ENCODE results near the gene TRMT1.

Gene TRMT1

GRCh38 chr19:13087295-13087694, 29.2 kb downstream of the TRMT1 start:
- Histone ChIP-seq H3K27ac (ENCODE audit: poor library complexity, severe bottlenecking) (no peak overlapping the region), H3K9me3 (ENCODE audit: severe bottlenecking) (no peaks in the 10 kb centered on the region), H3K4me1 (ENCODE audit: insufficient read depth, poor library complexity, severe bottlenecking) (no peaks in the 10 kb centered on the region), H3K27me3 (ENCODE audit: insufficient read depth, poor library complexity, severe bottlenecking) (no peaks in the 10 kb centered on the region), H3K4me3 (ENCODE audit: severe bottlenecking) (no peak overlapping the region), H3K36me3 (ENCODE audit: low read depth) (peaks cover 3% of the 10 kb centered on the region; the same call in 1 of the 2 replicates)
- ATAC-seq (ENCODE audit: low read depth) (no peak), DNase-seq (ENCODE audit: low spot score) (no peak)
- no peak for TF ChIP-seq CTCF (IDR thresholded peaks at IDR 0.05; ENCODE audit: poor library complexity, severe bottlenecking)

GRCh38 chr19:13086341-13086740, 30.2 kb downstream of the TRMT1 start:
- peaks cover 7% of the 10 kb centered on the region; the same call in 1 of the 2 replicates for H3K36me3 ChIP-seq (ENCODE audit: low read depth)
- H3K9me3 ChIP-seq (ENCODE audit: severe bottlenecking): no peaks in the 10 kb centered on the region
- no peak for TF ChIP-seq CTCF (IDR thresholded peaks at IDR 0.05; ENCODE audit: poor library complexity, severe bottlenecking)
- H3K4me1 ChIP-seq (ENCODE audit: insufficient read depth, poor library complexity, severe bottlenecking): no peaks in the 10 kb centered on the region
- DNase-seq (ENCODE audit: low spot score) (no peak), ATAC-seq (ENCODE audit: low read depth) (no peak)
- H3K4me3 ChIP-seq (ENCODE audit: severe bottlenecking): no peak overlapping the region
- no peaks in the 10 kb centered on the region for H3K27me3 ChIP-seq (ENCODE audit: insufficient read depth, poor library complexity, severe bottlenecking)
- H3K27ac ChIP-seq (ENCODE audit: poor library complexity, severe bottlenecking): no peak overlapping the region

- H3K4me3 ChIP-seq (ENCODE audit: severe bottlenecking): no peak overlapping the region
- no peak for TF ChIP-seq CTCF (IDR thresholded peaks at IDR 0.05; ENCODE audit: poor library complexity, severe bottlenecking)
- no peak for DNase-seq (ENCODE audit: low spot score)
- H3K9me3 ChIP-seq (ENCODE audit: severe bottlenecking): no peaks in the 10 kb centered on the region
- H3K4me1 ChIP-seq (ENCODE audit: insufficient read depth, poor library complexity, severe bottlenecking): no peaks in the 10 kb centered on the region
- H3K36me3 ChIP-seq (ENCODE audit: low read depth): peaks cover 7% of the 10 kb centered on the region; the same call in 1 of the 2 replicates
- no peaks in the 10 kb centered on the region for H3K27me3 ChIP-seq (ENCODE audit: insufficient read depth, poor library complexity, severe bottlenecking)
- ATAC-seq (ENCODE audit: low read depth): no peak
- H3K27ac ChIP-seq (ENCODE audit: poor library complexity, severe bottlenecking): no peak overlapping the region
These were observed 30.9 kb downstream of the TRMT1 start for GRCh38 chr19:13085666-13086065.

GRCh38 chr19:13083627-13084026, 32.9 kb downstream of the TRMT1 start:
- no peak for DNase-seq (ENCODE audit: low spot score)
- H3K27me3 ChIP-seq (ENCODE audit: insufficient read depth, poor library complexity, severe bottlenecking): no peaks in the 10 kb centered on the region
- no peak overlapping the region for H3K4me3 ChIP-seq (ENCODE audit: severe bottlenecking)
- H3K9me3 ChIP-seq (ENCODE audit: severe bottlenecking): no peaks in the 10 kb centered on the region
- H3K27ac ChIP-seq (ENCODE audit: poor library complexity, severe bottlenecking): no peak overlapping the region
- no peak for TF ChIP-seq CTCF (IDR thresholded peaks at IDR 0.05; ENCODE audit: poor library complexity, severe bottlenecking)
- no peaks in the 10 kb centered on the region for H3K4me1 ChIP-seq (ENCODE audit: insufficient read depth, poor library complexity, severe bottlenecking)
- no peak for ATAC-seq (ENCODE audit: low read depth)
- peaks cover 14% of the 10 kb centered on the region for H3K36me3 ChIP-seq (ENCODE audit: low read depth)

GRCh38 chr19:13083008-13083404, 33.5 kb downstream of the TRMT1 start:
- TF ChIP-seq CTCF (IDR thresholded peaks at IDR 0.05; ENCODE audit: poor library complexity, severe bottlenecking): no peak
- ATAC-seq (ENCODE audit: low read depth) (no peak), DNase-seq (ENCODE audit: low spot score) (no peak)
- Histone ChIP-seq H3K4me1 (ENCODE audit: insufficient read depth, poor library complexity, severe bottlenecking) (no peaks in the 10 kb centered on the region), H3K36me3 (ENCODE audit: low read depth) (peaks cover 14% of the 10 kb centered on the region), H3K4me3 (ENCODE audit: severe bottlenecking) (no peak overlapping the region), H3K9me3 (ENCODE audit: severe bottlenecking) (no peaks in the 10 kb centered on the region), H3K27me3 (ENCODE audit: insufficient read depth, poor library complexity, severe bottlenecking) (no peaks in the 10 kb centered on the region), H3K27ac (ENCODE audit: poor library complexity, severe bottlenecking) (no peak overlapping the region)
